Activated CD8-positive, alpha-beta memory T cell treated with anti-CD3 and anti-CD28 coated beads, Interleukin-2, amount 10 ng/mL, durations not matched to agents 7 days and 5 days (primary cell): Measurements from ENCODE around the gene ETFB. TPM values are rescaled to one million over a fixed set of nuclear protein-coding genes. Genes with fewer than 3 reads are reported as not detected.

Experiments
- ATAC-seq: fragments of 150-1000 bp; cut with Tn5 transposase; one replicate; pipeline ENCODE4 v1.10.0; 2021; ENCODE audit warnings: moderate library complexity
- CTCF ChIA-PET: fragments of 350-600 bp; sonication (Branson Sonifier 250); formaldehyde crosslinking; loops from one replicate; lab custom pipeline; 2021; ENCODE audit warnings: antibody characterized with exemption; lab: Charles Lee
- DNase-seq: peaks from one replicate; pipeline ENCODE4 v3.0.0-alpha.2; 2020
- H3K27ac Mint-ChIP-seq: one replicate; pipeline ENCODE4 v1.8.0; 2021; ENCODE audit warnings: mild to moderate bottlenecking, mixed read lengths
- H3K27me3 Mint-ChIP-seq: one replicate; pipeline ENCODE4 v1.8.0; 2021; ENCODE audit warnings: mixed read lengths
- H3K36me3 Mint-ChIP-seq: one replicate; pipeline ENCODE4 v1.8.0; 2021; ENCODE audit warnings: mild to moderate bottlenecking, mixed read lengths
- H3K4me1 Mint-ChIP-seq: one replicate; pipeline ENCODE4 v1.8.0; 2021; ENCODE audit warnings: mixed read lengths
- H3K4me3 Mint-ChIP-seq: one replicate; pipeline ENCODE4 v1.8.0; 2021; ENCODE audit warnings: mild to moderate bottlenecking, moderate library complexity, mixed read lengths
- H3K9me3 Mint-ChIP-seq: one replicate; pipeline ENCODE4 v1.8.0; 2022; ENCODE audit warnings: low read depth, mixed read lengths
- total RNA-seq, 2 experiments: library from RNA; stranded (reverse); gene quantifications; one replicate each; pipeline ENCODE4 v1.2.3, GENCODE V29; 2021

The ETFB gene
- total RNA-seq, 2 experiments from 2014 or later: 121 to 123 TPM

- CTCF ChIA-PET: interaction anchor here (0.8 to 7.0 kb wide), 25 partner anchors 12 to 321 kb away, joined by 3 to 103 read pairs (median 4); partner anchors contain the start of genes CLDND2, ETFB, NKG7 and SIGLEC10
- H3K27me3 Mint-ChIP-seq: peaks cover 12% of the 10 kb centered on the region
- peaks cover 3% of the 10 kb centered on the region for H3K36me3 Mint-ChIP-seq
- DNase-seq (peak; percentile 99), ATAC-seq (peak; percentile 84)
- H3K9me3 Mint-ChIP-seq: no peaks in the 10 kb centered on the region
- peaks cover 17% of the 10 kb centered on the region for H3K4me1 Mint-ChIP-seq
- peak overlapping the region; percentile 84 for H3K4me3 Mint-ChIP-seq
- peak overlapping the region; percentile 84 for H3K27ac Mint-ChIP-seq
These were observed 26.2 kb downstream of the ETFB start for GRCh38 chr19:51339687-51340656.

- Mint-ChIP-seq H3K9me3 (no peaks in the 10 kb centered on the region), H3K36me3 (no peaks in the 10 kb centered on the region), H3K4me1 (peaks cover 13% of the 10 kb centered on the region), H3K27ac (peak overlapping the region; percentile 84), H3K4me3 (peak overlapping the region; percentile 84), H3K27me3 (peaks cover 12% of the 10 kb centered on the region)
- CTCF ChIA-PET: interaction anchor here (1.0 to 7.0 kb wide), 22 partner anchors 11 to 322 kb away, joined by 3 to 103 read pairs (median 4); partner anchors contain the start of genes CLDND2, ETFB, NKG7 and SIGLEC10
- DNase-seq (no peak), ATAC-seq (peak; percentile 8)
These were observed 26.9 kb downstream of the ETFB start for GRCh38 chr19:51339313-51339686.

DNA sequence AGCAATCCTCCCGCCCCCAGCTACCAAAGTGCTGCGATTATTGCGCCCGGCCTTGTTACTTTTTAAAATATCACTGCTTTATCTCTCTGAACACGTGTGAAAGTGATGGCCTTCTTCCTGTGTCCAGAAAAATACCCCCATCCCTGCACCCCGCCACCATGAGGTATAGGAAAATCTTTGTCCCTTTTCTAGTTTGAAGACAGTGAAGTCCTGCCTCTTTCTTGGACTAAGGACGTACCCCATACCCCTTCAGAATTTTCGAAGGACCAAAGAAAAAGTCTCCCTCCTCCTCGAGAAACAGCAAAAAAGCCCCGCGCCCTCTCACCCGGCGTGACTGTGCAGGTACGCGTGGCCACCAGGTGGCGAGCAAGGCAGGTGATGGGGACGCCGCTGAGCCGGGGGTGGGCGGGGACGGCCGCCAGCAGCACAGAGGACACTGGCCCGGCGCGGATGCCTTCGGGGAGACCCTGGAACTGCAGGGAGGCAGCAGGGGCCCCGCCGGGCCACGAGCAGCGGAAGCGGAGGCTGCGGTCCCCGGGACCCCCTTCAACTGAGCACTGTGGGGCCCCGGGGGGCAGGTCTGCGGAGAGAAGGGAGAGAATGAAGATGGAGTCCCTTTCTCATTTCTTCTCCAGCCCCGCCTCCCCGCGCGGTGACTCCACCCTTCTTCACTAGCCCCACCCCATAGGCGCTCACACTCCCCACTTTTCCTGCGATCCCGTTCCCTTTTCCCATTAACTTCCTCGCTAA lies 27.4 kb downstream of the ETFB start:
- Mint-ChIP-seq H3K4me1 (peaks cover 13% of the 10 kb centered on the region), H3K4me3 (peak overlapping the region; percentile 84), H3K27me3 (peaks cover 12% of the 10 kb centered on the region), H3K36me3 (no peaks in the 10 kb centered on the region), H3K9me3 (no peaks in the 10 kb centered on the region), H3K27ac (peak overlapping the region; percentile 84)
- peak; percentile 93 for DNase-seq
- CTCF ChIA-PET: interaction anchor here (0.7 to 7.0 kb wide), 27 partner anchors 10 to 322 kb away, joined by 3 to 103 read pairs (median 4); partner anchors contain the start of genes CLDND2, ETFB and SIGLEC10
- ATAC-seq: peak; percentile 80

DNA sequence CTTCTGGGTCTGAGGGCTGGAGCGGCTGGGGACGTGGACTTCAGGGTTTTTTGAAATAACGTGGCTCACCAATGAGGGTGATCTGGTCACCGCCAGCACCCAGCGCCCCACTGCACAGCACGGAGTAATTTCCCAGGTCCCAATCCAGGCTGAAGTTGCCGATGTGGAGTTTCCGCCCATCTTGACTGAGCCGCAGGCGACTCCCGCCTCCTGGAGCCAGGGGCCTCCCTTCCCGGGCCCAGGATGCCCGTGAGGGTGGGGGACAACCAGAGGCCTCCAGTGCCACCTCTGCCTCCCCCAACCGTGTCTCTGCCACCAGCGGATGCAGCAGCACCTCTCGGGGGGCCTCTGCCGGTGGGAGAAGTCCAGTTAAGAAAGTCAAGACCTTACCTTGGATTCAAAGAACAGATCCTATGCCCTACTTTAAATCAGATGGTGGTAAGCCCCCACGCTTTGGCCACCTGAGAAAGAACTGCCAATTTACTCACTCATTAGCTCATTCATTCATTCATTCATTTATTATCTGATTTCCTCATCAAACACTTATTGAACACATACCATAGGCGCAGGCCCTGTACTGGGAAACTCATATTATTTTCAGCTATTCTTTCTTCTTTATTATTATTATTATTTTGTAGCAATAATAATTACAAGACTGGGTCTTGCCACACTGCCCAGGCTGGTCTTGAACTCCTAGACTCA lies 28.2 kb downstream of the ETFB start:
- Mint-ChIP-seq H3K27ac (no peak overlapping the region), H3K27me3 (peaks cover 12% of the 10 kb centered on the region)

GRCh38 chr19:51337141-51337860 lies 28.9 kb downstream of the ETFB start:
- no peak for ATAC-seq
- Mint-ChIP-seq H3K27me3 (peaks cover 10% of the 10 kb centered on the region), H3K36me3 (no peaks in the 10 kb centered on the region), H3K4me1 (peaks cover 13% of the 10 kb centered on the region), H3K9me3 (no peaks in the 10 kb centered on the region), H3K4me3 (no peak overlapping the region), H3K27ac (no peak overlapping the region)
- CTCF ChIA-PET: interaction anchor here (0.9 to 7.0 kb wide), 7 partner anchors 22 to 101 kb away, joined by 3 to 103 read pairs (median 9); no protein-coding TSS in a partner anchor
- no peak for DNase-seq

More for the DNA sequence above, 28.2 kb downstream of the ETFB start:
- no peaks in the 10 kb centered on the region for H3K36me3 Mint-ChIP-seq
- DNase-seq (no peak), ATAC-seq (no peak)
- H3K9me3 Mint-ChIP-seq: no peaks in the 10 kb centered on the region
- peaks cover 13% of the 10 kb centered on the region for H3K4me1 Mint-ChIP-seq
- CTCF ChIA-PET: interaction anchor here (0.7 to 7.0 kb wide), 12 partner anchors 10 to 323 kb away, joined by 3 to 103 read pairs (median 4); partner anchors contain the start of genes ETFB and SIGLEC10
- peak overlapping the region; percentile 84 for H3K4me3 Mint-ChIP-seq

GRCh38 chr19:51333836-51334460 lies 32.2 kb downstream of the ETFB start:
- peaks cover 3% of the 10 kb centered on the region for H3K27me3 Mint-ChIP-seq
- peaks cover 5% of the 10 kb centered on the region for H3K4me1 Mint-ChIP-seq
- DNase-seq: no peak
- H3K9me3 Mint-ChIP-seq: peaks cover 2% of the 10 kb centered on the region
- CTCF ChIA-PET: no interaction called here
- H3K36me3 Mint-ChIP-seq: peaks cover 4% of the 10 kb centered on the region
- H3K4me3 Mint-ChIP-seq: no peak overlapping the region
- no peak for ATAC-seq
- H3K27ac Mint-ChIP-seq: no peak overlapping the region

DNA sequence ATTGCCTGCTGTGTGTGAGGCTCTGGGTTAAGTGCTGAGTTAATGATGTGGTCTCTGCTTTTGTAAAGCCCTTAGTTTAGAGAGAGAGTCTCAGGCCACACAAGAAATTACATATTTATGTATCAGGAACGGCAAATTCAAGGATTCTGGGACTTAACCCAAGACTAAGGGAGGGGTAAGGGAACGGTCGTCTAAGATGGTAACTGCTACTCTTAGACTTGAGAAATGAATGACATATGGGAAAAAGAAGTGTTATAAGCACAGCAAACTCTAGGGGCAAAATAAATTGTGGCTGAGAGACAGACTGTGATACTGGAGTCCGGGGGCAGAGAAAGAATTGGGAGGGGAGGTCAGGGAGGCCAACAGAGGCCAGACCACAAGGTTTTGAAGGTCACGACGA lies 34.5 kb downstream of the ETFB start:
- Mint-ChIP-seq H3K4me1 (peaks cover 5% of the 10 kb centered on the region), H3K27me3 (peaks cover 18% of the 10 kb centered on the region), H3K27ac (no peak overlapping the region), H3K9me3 (peaks cover 2% of the 10 kb centered on the region), H3K4me3 (no peak overlapping the region), H3K36me3 (peaks cover 6% of the 10 kb centered on the region)
- CTCF ChIA-PET: interaction anchor here (0.8 kb wide), 1 partner anchor 110 kb away, joined by 3 read pairs; no protein-coding TSS in a partner anchor
- no peak for ATAC-seq
- DNase-seq: no peak

GRCh38 chr19:51331193-51331592 lies 35.0 kb downstream of the ETFB start:
- ATAC-seq (no peak), DNase-seq (no peak)
- Mint-ChIP-seq H3K27me3 (peaks cover 20% of the 10 kb centered on the region), H3K9me3 (peaks cover 2% of the 10 kb centered on the region), H3K27ac (no peak overlapping the region), H3K4me1 (peaks cover 5% of the 10 kb centered on the region), H3K36me3 (peaks cover 6% of the 10 kb centered on the region), H3K4me3 (no peak overlapping the region)
- CTCF ChIA-PET: no interaction called here

GRCh38 chr19:51330366-51330765 lies 35.8 kb downstream of the ETFB start:
- Mint-ChIP-seq H3K27me3 (peaks cover 28% of the 10 kb centered on the region), H3K36me3 (peaks cover 6% of the 10 kb centered on the region), H3K27ac (no peak overlapping the region), H3K9me3 (peaks cover 2% of the 10 kb centered on the region), H3K4me3 (no peak overlapping the region), H3K4me1 (peaks cover 12% of the 10 kb centered on the region)
- DNase-seq (no peak), ATAC-seq (no peak)
- CTCF ChIA-PET: no interaction called here

DNA sequence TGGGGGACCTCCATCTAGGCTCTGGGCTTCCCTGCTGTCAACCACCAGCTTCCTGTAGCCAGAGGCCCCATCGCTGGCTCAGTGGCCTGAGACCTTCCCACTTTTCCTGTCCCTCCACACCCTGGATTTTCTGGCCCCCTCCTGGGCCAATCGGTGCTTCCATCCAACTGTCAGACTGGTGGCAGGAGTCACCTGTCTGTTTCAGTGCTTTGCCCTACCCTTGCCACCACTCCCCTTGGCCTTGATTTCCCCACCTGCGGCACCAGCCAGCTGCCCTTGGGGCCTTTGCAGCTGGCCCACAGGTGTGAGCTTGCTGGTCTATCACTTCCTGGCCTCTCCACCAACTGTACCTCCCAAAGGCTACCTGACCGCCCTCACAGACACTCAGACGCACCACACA lies 36.8 kb downstream of the ETFB start:
- Mint-ChIP-seq H3K4me3 (no peak overlapping the region), H3K9me3 (peaks cover 2% of the 10 kb centered on the region), H3K27me3 (peaks cover 28% of the 10 kb centered on the region), H3K4me1 (peaks cover 13% of the 10 kb centered on the region), H3K27ac (no peak overlapping the region), H3K36me3 (peaks cover 6% of the 10 kb centered on the region)
- CTCF ChIA-PET: no interaction called here
- DNase-seq: no peak
- no peak for ATAC-seq

GRCh38 chr19:51327066-51328001 lies 38.9 kb downstream of the ETFB start:
- CTCF ChIA-PET: interaction anchor here (0.9 to 2.5 kb wide), 6 partner anchors 11 to 169 kb away, joined by 3 to 5 read pairs (median 4); no protein-coding TSS in a partner anchor
- Mint-ChIP-seq H3K36me3 (peaks cover 6% of the 10 kb centered on the region), H3K9me3 (peaks cover 2% of the 10 kb centered on the region), H3K27me3 (peaks cover 45% of the 10 kb centered on the region), H3K27ac (no peak overlapping the region), H3K4me1 (peaks cover 13% of the 10 kb centered on the region), H3K4me3 (peak overlapping the region; percentile 48)
- ATAC-seq (peak; percentile 88), DNase-seq (peak; percentile 78)
